Fibroblast of upper back skin (primary cell): Measurements from ENCODE around the gene BAMBI.
A peak's percentile ranks its signal among the peaks of the same experiment; 100 is the strongest.
"Not testable (repeated sequence)": the region's sequence is repeated elsewhere in the genome, so short reads cannot be mapped to it uniquely, and the experiment has no call there.

Experiments used
- DNase-seq: peaks from one replicate; pipeline ENCODE4 v3.0.0-alpha.2; 2013

The BAMBI gene

GRCh38 chr10:28676968-28677887 is at the start of gene BAMBI:
BAMBI (plus strand) TSS chr10:28677521; CDS start chr10:28677898, 377 bp downstream.
- DNase-seq, result peak; percentile 91

- peak; percentile 71 for DNase-seq
Measured at GRCh38 chr10:28628184-28628893, 49.0 kb upstream of the BAMBI start.

DNA sequence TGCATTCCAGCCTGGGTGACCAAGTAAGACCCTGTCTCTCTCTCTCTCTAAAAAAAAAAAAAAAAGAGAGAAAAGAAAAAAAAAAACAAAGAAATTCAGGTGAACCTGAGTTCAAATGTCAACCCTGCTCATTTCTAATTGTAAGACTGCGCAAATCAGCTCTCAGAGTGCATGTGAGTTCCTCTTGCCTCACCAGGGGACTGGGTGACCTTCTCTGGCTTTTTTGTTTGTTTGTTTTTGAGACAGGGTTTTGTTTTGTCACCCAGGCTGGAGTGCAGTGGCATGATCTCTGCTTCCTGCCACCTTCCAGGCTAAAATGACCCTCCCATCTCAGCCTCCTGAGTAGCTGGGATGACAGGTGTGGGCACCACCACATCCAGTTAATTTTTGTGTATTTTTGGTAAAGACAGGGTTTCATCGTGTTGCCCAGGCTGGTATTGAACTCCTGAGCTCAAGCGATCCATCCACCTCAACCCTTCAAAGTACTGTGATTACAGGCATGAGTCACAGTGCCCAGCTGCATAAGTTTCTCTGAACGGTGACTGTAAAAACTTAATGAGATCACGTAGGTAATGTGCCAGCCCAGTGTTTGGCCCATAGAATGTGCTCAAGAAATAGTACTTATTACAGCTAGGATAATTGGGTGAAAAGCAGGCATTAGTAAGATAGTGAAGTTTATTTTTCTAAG is 45.3 kb upstream of the BAMBI start:
- DNase-seq, result no peak

DNA sequence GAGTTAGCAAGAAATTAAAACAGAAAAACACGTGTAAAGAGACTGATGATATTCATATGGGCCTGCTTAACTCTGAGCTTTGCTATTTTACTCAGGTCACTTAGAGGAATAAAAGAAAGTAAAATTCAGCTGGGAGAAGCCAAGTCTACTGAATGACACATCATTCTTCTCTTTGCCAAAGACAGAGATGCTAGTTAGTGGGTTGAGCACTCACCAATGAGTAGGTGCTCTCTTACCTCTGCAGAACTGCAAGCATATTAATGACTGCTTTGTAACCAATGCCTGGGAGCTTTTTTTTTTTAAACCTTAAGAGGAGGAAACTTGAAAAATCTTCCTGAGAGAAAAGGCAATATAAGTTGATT is 44.8 kb upstream of the BAMBI start:
- no peak for DNase-seq

- no peak for DNase-seq
Measured at GRCh38 chr10:28633750-28634149, 43.6 kb upstream of the BAMBI start.

DNA sequence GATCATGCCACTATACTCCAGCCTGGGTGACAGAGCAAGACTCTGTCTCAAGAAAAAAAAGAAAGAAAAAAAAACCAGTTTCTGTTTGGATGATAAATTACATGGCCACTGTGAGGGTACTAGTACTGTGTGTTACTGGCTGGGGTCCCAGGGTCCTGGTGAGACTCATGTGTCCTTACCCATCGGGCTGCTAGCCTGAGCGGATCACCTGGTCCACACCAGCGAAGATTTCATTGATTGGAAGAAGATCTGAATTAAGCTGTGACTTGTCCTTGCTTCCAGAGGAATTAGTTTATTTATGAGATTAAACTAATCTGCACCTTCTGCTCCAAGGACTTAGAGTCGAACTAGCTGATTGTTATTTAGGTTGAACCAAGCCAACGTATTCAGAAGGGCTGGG is 40.0 kb upstream of the BAMBI start:
- DNase-seq, result no peak

DNA sequence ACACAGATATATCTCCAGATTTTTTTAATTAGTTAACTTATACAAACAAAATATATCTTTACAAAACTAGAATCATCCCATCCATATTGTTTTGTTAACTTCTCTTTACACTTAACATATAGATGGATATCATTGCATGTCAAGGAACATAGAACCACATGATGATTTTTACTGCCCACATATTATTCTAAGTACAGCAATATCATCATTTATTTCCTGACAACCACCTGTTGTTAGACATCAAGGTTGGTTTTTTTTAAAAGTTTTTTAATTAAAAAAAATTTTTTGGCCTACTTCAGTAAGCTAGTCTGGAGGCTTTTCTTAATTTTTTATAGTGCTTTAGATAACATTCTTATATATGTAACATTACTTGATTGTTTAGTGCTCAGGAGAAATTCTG is 38.9 kb upstream of the BAMBI start:
- DNase-seq, result no peak

DNA sequence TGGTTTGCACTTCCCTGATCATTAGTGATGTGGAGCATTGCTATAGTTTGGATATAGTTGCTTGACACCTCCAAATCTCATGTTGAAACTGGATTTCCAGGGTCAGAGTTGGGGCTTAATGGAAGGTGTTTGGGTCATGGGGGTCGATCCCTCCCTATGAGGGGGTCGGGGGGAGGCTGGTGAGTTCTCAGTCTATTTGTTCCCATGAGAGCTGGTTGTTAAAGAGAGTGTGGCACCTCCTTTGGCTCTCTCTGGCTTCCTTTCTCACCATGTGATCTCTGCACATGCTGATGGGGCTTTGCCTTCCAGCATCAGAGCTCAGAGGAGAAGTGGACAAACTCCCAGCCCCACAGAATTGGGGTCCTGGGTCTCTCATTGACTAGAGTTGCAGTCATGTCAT is 36.8 kb upstream of the BAMBI start:
- DNase-seq, result no peak

DNA sequence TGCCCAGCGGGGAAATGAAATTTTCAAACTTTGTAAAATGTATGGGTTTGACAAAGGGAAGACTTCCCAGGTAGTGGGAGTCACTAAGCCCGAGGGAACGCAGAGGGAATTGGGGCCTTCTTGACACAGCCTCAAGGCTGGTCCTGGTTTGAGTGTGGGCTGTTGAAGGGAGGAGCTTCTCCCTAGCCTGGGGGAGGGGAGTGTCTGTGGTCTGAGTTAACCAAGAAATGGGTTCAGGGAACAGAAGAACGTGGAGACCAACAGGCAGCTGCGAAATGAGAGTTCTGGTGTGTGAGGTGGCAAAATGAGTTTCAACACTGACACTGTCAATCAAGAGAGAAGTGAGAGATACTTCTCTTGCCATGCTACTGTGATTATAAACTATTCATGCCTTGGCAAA is 32.7 kb upstream of the BAMBI start:
- DNase-seq, result no peak

- no peak for DNase-seq
Measured at GRCh38 chr10:28652106-28652505, 25.2 kb upstream of the BAMBI start.

- no peak for DNase-seq
Measured at GRCh38 chr10:28652703-28653102, 24.6 kb upstream of the BAMBI start.

- DNase-seq, result not testable (repeated sequence)
Measured at GRCh38 chr10:28658824-28659223, 18.5 kb upstream of the BAMBI start.

GRCh38 chr10:28661035-28661434 is 16.3 kb upstream of the BAMBI start:
- peak; percentile 89 for DNase-seq

GRCh38 chr10:28663576-28664368 is 13.5 kb upstream of the BAMBI start:
- peak; percentile 83 for DNase-seq

DNA sequence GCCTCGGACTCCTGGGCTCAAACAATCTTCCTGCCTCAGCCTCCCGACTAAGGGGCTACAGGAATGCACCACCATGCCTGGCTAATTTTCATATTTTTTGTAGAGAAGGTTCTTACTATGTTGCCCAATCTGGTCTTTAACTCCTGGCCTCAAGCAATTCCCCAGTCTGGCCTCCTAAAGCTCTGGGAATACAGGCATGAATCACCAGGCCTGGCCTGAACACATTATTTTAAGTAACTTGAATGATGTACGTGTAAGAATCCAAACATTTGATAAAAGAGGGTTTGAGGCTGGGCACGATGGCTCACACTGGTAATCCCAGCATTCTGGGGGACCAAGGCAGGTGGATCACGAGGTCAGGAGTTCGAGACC is 13.0 kb upstream of the BAMBI start:
- DNase-seq, result peak; percentile 80

GRCh38 chr10:28666751-28667467 is 10.4 kb upstream of the BAMBI start:
- DNase-seq, result no peak

DNA sequence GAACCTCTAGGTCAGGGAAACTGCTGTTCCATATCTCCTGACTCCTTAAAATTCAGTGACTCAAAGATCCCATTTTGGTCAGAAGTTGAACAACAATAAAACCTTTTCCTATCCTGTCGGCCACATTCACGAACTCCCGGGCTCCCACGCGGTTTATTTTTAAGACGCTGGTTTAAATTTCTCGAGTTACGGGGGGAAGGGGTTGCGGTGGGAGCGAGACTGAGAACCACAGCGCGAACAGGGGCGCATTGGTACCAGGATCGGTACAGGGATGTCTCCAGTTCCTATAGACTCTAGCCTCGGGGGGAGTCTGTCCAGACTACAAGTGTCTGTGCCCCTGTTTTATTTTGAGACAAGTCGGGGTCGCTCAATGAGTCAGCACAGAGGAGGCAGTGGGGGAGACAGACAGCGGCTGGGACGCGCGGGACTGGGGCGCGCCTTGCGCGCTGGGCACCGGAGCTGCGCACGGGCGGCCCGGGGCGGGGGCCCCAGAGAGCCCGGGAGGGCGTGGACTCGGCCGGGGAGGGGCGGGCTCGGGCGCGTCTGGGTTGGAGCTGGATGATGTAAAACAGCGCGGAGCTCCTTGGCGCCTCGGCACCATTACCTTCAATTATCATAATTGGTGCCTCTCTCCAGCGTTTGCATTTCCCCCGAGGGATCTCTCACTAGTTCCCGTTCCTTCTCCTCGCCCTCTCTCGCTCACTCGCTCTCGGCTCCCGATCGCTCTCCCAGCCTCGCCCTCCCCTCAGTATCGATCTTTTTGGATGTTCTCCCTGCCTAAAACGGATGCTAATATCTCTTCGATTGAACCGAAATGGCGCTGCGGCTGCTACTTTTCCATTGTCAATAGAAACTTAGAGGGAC is 8.7 kb upstream of the BAMBI start:
- DNase-seq, result no peak

DNA sequence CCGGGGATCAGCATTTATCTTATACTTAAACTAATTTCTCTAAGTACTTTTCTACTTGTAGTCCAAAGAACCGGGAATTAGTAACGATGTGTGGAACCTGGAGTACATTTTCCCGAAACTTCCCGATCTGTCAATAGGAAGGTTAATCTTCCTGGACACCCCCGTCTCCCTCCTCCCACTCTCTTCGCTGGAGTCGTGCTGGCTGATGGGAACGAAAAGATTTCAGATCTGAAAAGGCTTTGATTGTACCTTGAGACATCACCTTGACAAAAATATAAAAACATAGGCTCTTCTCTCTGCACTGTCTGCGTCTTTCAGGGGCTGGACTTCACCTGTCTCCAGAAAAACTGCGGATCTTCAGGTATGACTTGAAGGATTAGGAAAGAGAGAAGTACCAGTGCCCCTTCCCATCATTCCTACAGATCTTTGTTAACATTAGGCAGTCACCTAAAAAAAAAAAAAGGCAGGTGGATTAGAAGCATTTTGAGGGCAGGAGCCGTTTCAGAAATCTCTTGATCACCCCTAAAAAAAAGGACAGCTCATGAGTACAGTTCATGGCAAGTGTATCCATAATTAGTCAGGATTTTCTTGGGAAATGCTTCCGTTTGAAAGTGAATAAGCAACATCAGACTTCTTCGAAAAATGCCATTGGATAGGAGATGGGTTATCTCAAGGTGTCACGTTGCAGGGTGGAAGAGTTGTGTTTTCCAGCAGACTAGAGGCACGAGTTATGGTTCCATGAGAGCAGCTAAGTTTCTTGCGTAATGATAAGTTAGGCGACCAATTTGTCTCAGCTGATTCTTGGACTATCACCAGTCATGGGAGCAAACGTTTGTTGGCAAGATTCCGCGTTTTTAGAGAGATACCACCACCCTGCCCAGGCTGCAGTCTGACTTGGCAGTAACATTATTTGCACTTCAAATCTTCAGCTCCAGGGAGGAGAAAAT is 7.8 kb upstream of the BAMBI start:
- DNase-seq, result no peak

DNA sequence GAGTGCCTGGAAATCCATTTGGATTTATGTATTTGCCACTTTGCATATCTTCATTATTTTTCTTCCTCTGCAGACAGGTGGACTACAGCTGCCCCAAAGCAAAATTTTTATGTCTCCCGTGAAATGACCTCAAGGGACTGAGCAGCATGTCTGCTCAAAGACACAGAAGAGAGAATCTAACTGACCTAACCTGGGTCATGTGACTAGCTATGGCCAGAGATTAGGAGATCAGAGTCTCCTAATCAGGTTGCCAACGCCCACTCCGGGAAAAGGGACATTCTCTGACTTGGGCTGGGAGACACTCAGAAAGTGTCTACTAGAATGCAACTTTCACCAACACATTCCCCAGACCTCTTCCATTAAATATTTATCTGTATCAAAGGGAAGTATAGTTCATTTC is 2.5 kb upstream of the BAMBI start:
- no peak for DNase-seq
